Tibial nerve (tissue), 4 donors: ENCODE measurements around the gene TRIM65. TPM values are rescaled to one million over a fixed set of nuclear protein-coding genes. Genes with fewer than 3 reads are reported as not detected.

Experiments
- DNase-seq, 2 donors: peaks; one replicate each; pipeline ENCODE4 v3.0.0-alpha.2; 2019; ENCODE audit warnings: low spot score in 2 of 2
- H3K27ac ChIP-seq, 4 donors: fragments of 200-600 bp; sonication (generic) in 3 of 4; one replicate each; pipeline ENCODE4 v1.5.1; 2017 to 2019; ENCODE audit warnings: mild to moderate bottlenecking in 1 of 4
- H3K27me3 ChIP-seq, 2 donors: fragments of 200-600 bp; sonication (generic) in 1 of 2; one replicate each; pipeline versions ENCODE4 v1.5.1 to v1.6.0; 2017 to 2019
- H3K36me3 ChIP-seq, 3 donors: fragments of 200-600 bp; sonication (generic); one replicate each; pipeline ENCODE4 v1.5.1; 2018 to 2019
- H3K4me1 ChIP-seq, 4 donors: fragments of 200-600 bp; sonication (generic) in 3 of 4; one replicate each; pipeline ENCODE4 v1.5.1; 2017 to 2019
- H3K4me3 ChIP-seq, 4 donors: fragments of 200-600 bp; sonication (generic) in 3 of 4; one replicate each; pipeline ENCODE4 v1.5.1; 2017 to 2019; ENCODE audit warnings: mild to moderate bottlenecking in 1 of 4, moderate library complexity in 1 of 4
- H3K9me3 ChIP-seq, 4 donors: fragments of 200-600 bp; sonication (generic) in 3 of 4; one replicate each; pipeline ENCODE4 v1.5.1; 2017 to 2019
- CTCF ChIP-seq, 5 experiments: fragments of 200-600 bp in 3 of 5; fragments of 450-650 bp in 2 of 5; sonication (generic) in 3 of 5; IDR thresholded peaks; one replicate each; pipeline ENCODE4 v1.5.1; 2016 to 2019; ENCODE audit warnings: antibody characterized with exemption in 5 of 5, mild to moderate bottlenecking in 3 of 5, moderate library complexity in 2 of 5
- EP300 ChIP-seq, 2 donors: sonication (generic); formaldehyde crosslinking; IDR thresholded peaks; one replicate each; pipeline ENCODE4 v1.6.1; 2017; ENCODE audit warnings: antibody characterized with exemption in 2 of 2, mild to moderate bottlenecking in 1 of 2
- POLR2A ChIP-seq, 2 donors: fragments of 450-650 bp; IDR thresholded peaks; one replicate each; pipeline ENCODE4 v1.6.1; 2017; ENCODE audit warnings: antibody characterized with exemption in 2 of 2, mild to moderate bottlenecking in 2 of 2, moderate library complexity in 2 of 2
- WGBS, 2 donors: methylation state at CpG; one replicate each; pipeline ENCODE4 v1.1.5; 2018; 5-methylcytosine and 5-hydroxymethylcytosine counted together
- total RNA-seq, 4 donors: library from RNA; depleted of rRNA; stranded (reverse); fragments of >200 nt; gene quantifications; one replicate each; pipeline ENCODE4 v1.1.0, GENCODE V29; 2016

The TRIM65 gene
- total RNA-seq, 4 donors from 2014 or later = 40.2 to 68.1 (median 41.5) TPM

GRCh38 chr17:75845058-75845711 is 51.6 kb downstream of the TRIM65 start:
- H3K27ac ChIP-seq = peak overlapping the region; percentile 36 to 85 (median 80)
- DNase-seq = peak; percentile 59 to 66
- no peaks in the 10 kb centered on the region for H3K9me3 ChIP-seq
- H3K36me3 ChIP-seq = peaks cover 0 to 81% (median 39%) of the 10 kb centered on the region in 3 donors
- peaks cover 0 to 59% (median 19%) of the 10 kb centered on the region in 4 donors for H3K4me1 ChIP-seq
- H3K4me3 ChIP-seq = no peak overlapping the region
- no peaks in the 10 kb centered on the region for H3K27me3 ChIP-seq
- WGBS, 2 donors = 39 to 43% methylated on average over 9 to 21 of the region's 21 CpGs
- peak; percentile 73 to 89 (median 83) for TF ChIP-seq CTCF (IDR thresholded peaks at IDR 0.05)
- TF ChIP-seq POLR2A (IDR thresholded peaks at IDR 0.05) = no peak
- TF ChIP-seq EP300 (IDR thresholded peaks at IDR 0.05) = peak in 1 of 2 donors; percentile 32

- H3K4me1 ChIP-seq = peaks cover 0 to 54% (median 19%) of the 10 kb centered on the region in 4 donors
- 48 to 53% methylated on average over 8 to 14 of the region's 14 CpGs for WGBS, 2 donors
- no peak for TF ChIP-seq POLR2A (IDR thresholded peaks at IDR 0.05)
- TF ChIP-seq CTCF (IDR thresholded peaks at IDR 0.05) = no peak
- TF ChIP-seq EP300 (IDR thresholded peaks at IDR 0.05) = no peak
- H3K27ac ChIP-seq = peak overlapping the region; percentile 36 to 85 (median 80)
- H3K36me3 ChIP-seq = peaks cover 0 to 81% (median 33%) of the 10 kb centered on the region in 3 donors
- H3K27me3 ChIP-seq = no peaks in the 10 kb centered on the region
- DNase-seq = no peak
- peak overlapping the region in 3 of 4 donors; percentile 15 to 36 (median 32) for H3K4me3 ChIP-seq
- no peaks in the 10 kb centered on the region for H3K9me3 ChIP-seq
Observed at GRCh38 chr17:75844530-75845057, 52.2 kb downstream of the TRIM65 start.

GRCh38 chr17:75843577-75844529 is 52.9 kb downstream of the TRIM65 start, which contains the start of gene UNC13D:
Gene UNC13D, minus strand, starts transcription at chr17:75844404. Its CDS starts 67 bp downstream, at chr17:75844337.
- H3K9me3 ChIP-seq = no peaks in the 10 kb centered on the region
- peaks cover 0 to 47% (median 19%) of the 10 kb centered on the region in 4 donors for H3K4me1 ChIP-seq
- TF ChIP-seq EP300 (IDR thresholded peaks at IDR 0.05) (no peak), POLR2A (IDR thresholded peaks at IDR 0.05) (no peak), CTCF (IDR thresholded peaks at IDR 0.05) (no peak)
- no peaks in the 10 kb centered on the region for H3K27me3 ChIP-seq
- H3K4me3 ChIP-seq = peak within 1 kb of the TSS in 3 of 4 donors; percentile 15 to 36 (median 32)
- peak within 1 kb of the TSS; percentile 36 to 85 (median 80) for H3K27ac ChIP-seq
- WGBS, 2 donors = 74 to 75% methylated on average over 18 to 32 of the region's 35 CpGs
- peaks cover 0 to 81% (median 25%) of the 10 kb centered on the region in 3 donors for H3K36me3 ChIP-seq
- DNase-seq = no peak

- WGBS, 2 donors = 72 to 83% methylated on average over 11 to 18 of the region's 22 CpGs
- peaks cover 0 to 39% (median 19%) of the 10 kb centered on the region in 4 donors for H3K4me1 ChIP-seq
- peaks cover 0 to 81% (median 20%) of the 10 kb centered on the region in 3 donors for H3K36me3 ChIP-seq
- no peaks in the 10 kb centered on the region for H3K9me3 ChIP-seq
- no peak for TF ChIP-seq EP300 (IDR thresholded peaks at IDR 0.05)
- no peak for TF ChIP-seq CTCF (IDR thresholded peaks at IDR 0.05)
- no peak for TF ChIP-seq POLR2A (IDR thresholded peaks at IDR 0.05)
- no peaks in the 10 kb centered on the region for H3K27me3 ChIP-seq
- H3K4me3 ChIP-seq = peak overlapping the region in 2 of 4 donors; percentile 32 to 36
- no peak for DNase-seq
- H3K27ac ChIP-seq = peak overlapping the region in 1 of 4 donors; percentile 81
Observed at GRCh38 chr17:75842963-75843576, 53.7 kb downstream of the TRIM65 start.
